ENCODE results near the gene NSD2. TPM values are rescaled to one million over a fixed set of nuclear protein-coding genes. Genes with fewer than 3 reads are reported as not detected.

NSD2 gene
- total and polyA plus RNA-seq, 9 of the 15 experiments (the other 6 are each of a cell fraction or from before 2014, with no cell fraction given): 6.4 to 126 (median 58.8) TPM

DNA sequence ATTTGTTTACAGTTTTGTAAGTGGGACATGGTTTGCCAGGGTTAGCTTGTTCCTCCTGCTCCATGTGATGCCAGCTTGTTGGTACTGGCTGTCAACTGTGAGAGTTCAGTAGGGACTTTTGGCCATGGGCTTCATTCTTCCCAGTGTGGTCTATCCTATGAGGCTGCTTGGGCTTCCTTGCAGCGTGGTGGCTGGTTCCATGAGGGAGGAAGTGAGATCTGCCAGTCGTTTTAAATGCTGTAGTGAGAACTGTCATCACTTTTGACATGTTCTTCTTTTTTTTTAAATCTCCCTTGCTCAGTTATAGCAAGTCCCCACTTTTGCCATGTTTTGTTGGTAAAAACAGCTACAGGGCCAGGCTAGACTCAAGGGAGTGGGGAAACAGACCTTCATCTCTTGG lies 15.9 kb downstream of the NSD2 start (continued):
- TF ChIP-seq SIX5 (IDR thresholded peaks at IDR 0.05; ENCODE audit: borderline replicate concordance in 1 of 2, insufficient read depth in 1 of 2, low read depth in 1 of 2, low read length in 2 of 2) (no peak), E2F3 (CRISPR knock-in tag; IDR thresholded peaks at IDR 0.05) (no peak), ZNF263 (CRISPR knock-in tag; IDR thresholded peaks at IDR 0.05; ENCODE audit: borderline replicate concordance) (no peak), SPI1 (IDR thresholded peaks at IDR 0.05; ENCODE audit: borderline replicate concordance, low read depth, low read length) (peak; percentile 86), MEIS2 (IDR thresholded peaks at IDR 0.05; ENCODE audit: partially characterized antibody) (peak; percentile 49), GABPB2 (CRISPR knock-in tag; conservative IDR thresholded peaks at IDR 0.05) (no peak), NR4A1 (CRISPR knock-in tag; IDR thresholded peaks at IDR 0.05) (no peak), NR4A1 (tag; IDR thresholded peaks at IDR 0.05) (no peak), SMAD2 (IDR thresholded peaks at IDR 0.05; ENCODE audit: low read depth, low read length) (no peak), NELFE (IDR thresholded peaks at IDR 0.05; ENCODE audit: insufficient read depth, insufficient read length) (no peak)

DNA sequence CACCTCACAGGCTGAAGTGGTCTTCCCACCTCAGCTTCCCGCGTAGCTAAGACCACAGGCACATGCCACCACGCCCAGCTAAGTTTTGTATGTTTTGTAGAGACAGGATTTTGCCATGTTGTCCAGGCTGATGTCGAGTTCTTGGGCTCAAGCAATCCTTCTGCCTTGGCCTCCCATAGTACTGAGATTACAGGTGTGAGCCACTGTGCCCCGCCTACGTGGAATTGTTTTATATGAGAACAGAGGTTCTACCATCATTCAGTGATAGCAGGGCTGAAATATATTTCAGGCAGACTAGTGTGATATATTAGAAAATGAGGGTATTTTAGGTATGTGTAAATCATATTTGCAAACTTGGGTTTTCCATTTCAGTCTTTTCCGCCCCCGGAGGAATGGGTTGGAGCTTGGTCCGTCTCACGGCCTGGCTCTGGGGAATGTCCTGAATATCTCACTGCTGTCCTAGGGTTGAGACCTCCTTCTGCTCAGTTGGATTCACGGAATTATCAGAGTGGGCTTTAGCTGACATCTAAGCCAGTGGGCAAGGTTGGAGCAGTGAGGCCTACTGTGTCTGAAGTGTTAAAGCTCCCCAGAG lies 19.9 kb downstream of the NSD2 start:
- intact Hi-C loops (cut with micrococcal nuclease) (no loop called here), in situ Hi-C loops (cut with MboI) (loop anchor here (5.0 kb wide), 1 partner anchor 149 kb away; no protein-coding TSS in a partner anchor)
- Histone ChIP-seq H3K4me3 (no peak overlapping the region), H3K9ac (ENCODE audit: insufficient read depth in 1 of 2, low read depth in 2 of 2, low read length in 2 of 2) (no peak overlapping the region), H4K20me1 (replicated peaks; ENCODE audit: control insufficient read depth, insufficient read depth, low read length) (peaks cover 6% of the 10 kb centered on the region), H3K27ac (ENCODE audit: extremely low read depth, low read depth, low read length) (no peak overlapping the region), H3K9me3 (replicated peaks; ENCODE audit: control insufficient read depth, insufficient read depth, low read depth, low read length) (no peaks in the 10 kb centered on the region), H3K4me2 (ENCODE audit: insufficient read depth, low read length) (no peak overlapping the region), H3K4me1 (replicated peaks in 1 of 2; ENCODE audit: control insufficient read depth in 2 of 2, insufficient read depth in 2 of 2, low read length in 2 of 2) (peaks cover 6 to 17% of the 10 kb centered on the region in 2 experiments), H3K9me1 (ENCODE audit: control insufficient read depth, insufficient read depth, low read length) (no peaks in the 10 kb centered on the region), H3K36me3 (ENCODE audit: control insufficient read depth, insufficient read depth, low read length) (peaks cover 59% of the 10 kb centered on the region), H3K27me3 (ENCODE audit: control insufficient read depth in 2 of 2, insufficient read depth in 2 of 2, low read length in 2 of 2) (no peaks in the 10 kb centered on the region), H3K79me2 (ENCODE audit: control insufficient read depth, insufficient read depth, low read length) (peaks cover 98% of the 10 kb centered on the region), H2AFZ (ENCODE audit: low read depth, low read length) (no peak overlapping the region)
- DNase-seq (ENCODE audit: extremely low read depth in 1 of 4, low spot score in 3 of 4) (no peak), FAIRE-seq (no peak), ATAC-seq (no peak)
- POLR2A ChIA-PET: interaction anchor here (1.2 to 1.4 kb wide), 3 partner anchors 8 to 25 kb away, joined by 3 to 4 read pairs (median 3); no protein-coding TSS in a partner anchor
- TF ChIP-seq FOXK1 (CRISPR knock-in tag; IDR thresholded peaks at IDR 0.05; ENCODE audit: borderline replicate concordance) (no peak), ZNF217 (CRISPR knock-in tag; IDR thresholded peaks at IDR 0.05) (no peak), ZNF644 (tag; IDR thresholded peaks at IDR 0.05; ENCODE audit: low read depth) (no peak), CBX2 (IDR thresholded peaks at IDR 0.05; ENCODE audit: insufficient read depth, low read length, poor library complexity, severe bottlenecking) (no peak), CXXC5 (CRISPR knock-in tag; IDR thresholded peaks at IDR 0.05) (no peak), TRIM24 (IDR thresholded peaks at IDR 0.05) (no peak), FOS (IDR thresholded peaks at IDR 0.05; ENCODE audit: extremely low read depth, insufficient read length) (no peak), KDM5B (IDR thresholded peaks at IDR 0.05; ENCODE audit: insufficient replicate concordance, low read depth, low read length) (no peak), ZNF436 (CRISPR knock-in tag; IDR thresholded peaks at IDR 0.05) (no peak), NR2C1 (IDR thresholded peaks at IDR 0.05) (no peak), NR2C1 (tag; IDR thresholded peaks at IDR 0.05) (no peak), HMG20B (CRISPR knock-in tag; IDR thresholded peaks at IDR 0.05) (no peak)
- TF ChIP-seq, protein P1, sequence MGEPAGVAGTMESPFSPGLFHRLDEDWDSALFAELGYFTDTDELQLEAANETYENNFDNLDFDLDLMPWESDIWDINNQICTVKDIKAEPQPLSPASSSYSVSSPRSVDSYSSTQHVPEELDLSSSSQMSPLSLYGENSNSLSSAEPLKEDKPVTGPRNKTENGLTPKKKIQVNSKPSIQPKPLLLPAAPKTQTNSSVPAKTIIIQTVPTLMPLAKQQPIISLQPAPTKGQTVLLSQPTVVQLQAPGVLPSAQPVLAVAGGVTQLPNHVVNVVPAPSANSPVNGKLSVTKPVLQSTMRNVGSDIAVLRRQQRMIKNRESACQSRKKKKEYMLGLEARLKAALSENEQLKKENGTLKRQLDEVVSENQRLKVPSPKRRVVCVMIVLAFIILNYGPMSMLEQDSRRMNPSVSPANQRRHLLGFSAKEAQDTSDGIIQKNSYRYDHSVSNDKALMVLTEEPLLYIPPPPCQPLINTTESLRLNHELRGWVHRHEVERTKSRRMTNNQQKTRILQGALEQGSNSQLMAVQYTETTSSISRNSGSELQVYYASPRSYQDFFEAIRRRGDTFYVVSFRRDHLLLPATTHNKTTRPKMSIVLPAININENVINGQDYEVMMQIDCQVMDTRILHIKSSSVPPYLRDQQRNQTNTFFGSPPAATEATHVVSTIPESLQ (CRISPR knock-in tag; IDR thresholded peaks at IDR 0.05): no peak
- CTCF ChIA-PET (ENCODE audit: low intra/inter-chr PET ratio): no interaction called here
- whole genome bisulfite sequencing (ENCODE audit: insufficient coverage, low coverage, missing lambda C conversion rate): 96% methylated on average over 11 of the region's 11 CpGs
- no TSS peak for BruUV-seq (replicated peaks)

Measured in K562 (cell line).